GM23338 (cell line): ENCODE measurements around the gene RAB31. TPM values are rescaled to one million over a fixed set of nuclear protein-coding genes. Genes with fewer than 3 reads are reported as not detected.

Experiments
- EZH2phosphoT487 ChIP-seq: fragments of 200-600 bp; sonication (generic); IDR thresholded peaks from one replicate; pipeline ENCODE4 v1.8.1; 2018; ENCODE audit warnings: antibody characterized with exemption; ENCODE audit not compliant: unreplicated experiment
- JUNB ChIP-seq: IDR thresholded peaks from one replicate; pipeline ENCODE4 v1.6.1; 2016; ENCODE audit warnings: antibody characterized with exemption; ENCODE audit not compliant: unreplicated experiment
- POLR2AphosphoS5 ChIP-seq: IDR thresholded peaks from 2 replicates; pipeline ENCODE4 v1.6.1; 2016; ENCODE audit warnings: antibody characterized with exemption, low read depth
- REST ChIP-seq: IDR thresholded peaks from one replicate; pipeline ENCODE4 v1.6.1; 2018; ENCODE audit warnings: antibody characterized with exemption; ENCODE audit not compliant: unreplicated experiment
- ZNF114 ChIP-seq: fragments of 250-450 bp; sonication (Bioruptor Pico); IDR thresholded peaks from 2 replicates; pipeline ENCODE4 v1.5.0; 2020; ENCODE audit warnings: mild to moderate bottlenecking, moderate library complexity
- ZNF331 ChIP-seq: fragments of 250-450 bp; sonication (Bioruptor Pico); IDR thresholded peaks from 2 replicates; pipeline ENCODE4 v1.5.0; 2020; ENCODE audit warnings: low read depth, mild to moderate bottlenecking, moderate library complexity
- ZNF462 ChIP-seq: fragments of 250-450 bp; sonication (Bioruptor Pico); IDR thresholded peaks from 2 replicates; pipeline ENCODE4 v1.5.0; 2020; ENCODE audit warnings: mild to moderate bottlenecking, moderate library complexity
- polyA plus RNA-seq: library from polyadenylated mRNA; unstranded; fragments of >200 nt; fragmentation: Nextera tagmentation; extraction: Ambion mirVana; gene quantifications from 2 replicates; pipeline ENCODE4 v1.2.1, GENCODE V29; 2016
- total RNA-seq: library from RNA; depleted of rRNA; stranded (reverse); fragments of >200 nt; shearing (Covaris generic); gene quantifications from 2 replicates; pipeline ENCODE4 v1.2.3, GENCODE V29; 2014

Gene RAB31
- total and polyA plus RNA-seq, 2 experiments from 2014 or later, result 33.8 to 46.1 TPM

- no peak for TF ChIP-seq ZNF462 (CRISPR knock-in tag)
- no peak for TF ChIP-seq EZH2phosphoT487
- TF ChIP-seq ZNF114 (CRISPR knock-in tag), result no peak
- no peak for TF ChIP-seq POLR2AphosphoS5
- no peak for TF ChIP-seq JUNB
- no peak for TF ChIP-seq REST
- TF ChIP-seq ZNF331 (CRISPR knock-in tag), result no peak
Observed at GRCh38 chr18:9861157-9861556, 153.1 kb downstream of the RAB31 start (continued).
